ENCODE measurements around the gene SYPL1. TPM values are rescaled to one million over a fixed set of nuclear protein-coding genes. Genes with fewer than 3 reads are reported as not detected.
"Not testable (repeated sequence)": the region's sequence is repeated elsewhere in the genome, so short reads cannot be mapped to it uniquely, and the experiment has no call there.

The SYPL1 gene
- total RNA-seq (2014; rRNA removed) = 79.5 and 88.1 TPM in 2 replicates
- 74.4 TPM for polyA plus RNA-seq (2012)

DNA sequence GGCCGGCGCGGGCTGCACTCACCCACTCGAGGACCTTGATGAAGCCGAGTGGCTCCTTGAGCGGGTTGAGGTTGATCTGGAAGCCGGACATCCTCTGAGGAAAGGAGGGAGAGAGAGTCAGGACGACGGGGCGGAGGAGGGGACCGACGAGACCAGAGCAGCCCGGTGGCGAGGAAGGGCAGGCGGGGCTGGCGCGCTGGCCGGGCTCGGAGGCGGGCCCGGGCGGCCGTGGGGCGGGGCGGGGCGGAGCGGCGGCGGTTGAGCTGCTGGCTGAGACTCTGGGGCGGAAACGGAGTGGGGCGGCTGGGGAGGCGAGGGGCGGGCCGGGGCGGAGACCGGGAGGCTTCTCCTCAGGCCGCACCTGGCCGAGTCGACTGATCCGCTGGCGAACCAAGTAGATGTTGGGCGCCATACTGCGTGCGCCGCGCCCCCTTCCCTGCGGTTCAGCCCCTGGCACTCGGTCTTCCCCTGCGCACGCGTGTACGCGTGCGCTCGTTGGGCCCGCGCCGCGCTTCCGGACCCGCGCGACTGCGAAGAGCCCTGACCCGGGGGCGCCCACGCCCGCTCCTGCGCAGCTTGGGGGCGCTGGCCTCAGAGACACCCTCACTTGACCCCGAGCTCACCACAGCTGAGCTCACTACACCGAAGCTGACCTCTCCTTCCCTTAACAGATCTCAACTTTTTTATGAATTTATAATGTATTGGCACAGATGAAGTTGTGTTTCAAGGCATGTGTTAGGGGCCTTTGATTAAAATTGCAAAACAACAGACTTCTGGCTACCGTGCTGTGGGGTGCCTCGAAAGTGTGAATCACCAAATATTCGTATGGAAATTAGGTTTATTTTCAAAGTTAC, at the start of gene SYPL1:
TSS of gene SYPL1 (minus strand) at position 195 of the 854 bp plus-strand sequence. CDS start at position 91, 104 bp downstream.
- DNase-seq (ENCODE audit: low read depth) = peak; percentile 93

GRCh38 chr7:106155027-106155426, 42.9 kb upstream of the SYPL1 start:
- no peak for DNase-seq (ENCODE audit: low read depth)

DNA sequence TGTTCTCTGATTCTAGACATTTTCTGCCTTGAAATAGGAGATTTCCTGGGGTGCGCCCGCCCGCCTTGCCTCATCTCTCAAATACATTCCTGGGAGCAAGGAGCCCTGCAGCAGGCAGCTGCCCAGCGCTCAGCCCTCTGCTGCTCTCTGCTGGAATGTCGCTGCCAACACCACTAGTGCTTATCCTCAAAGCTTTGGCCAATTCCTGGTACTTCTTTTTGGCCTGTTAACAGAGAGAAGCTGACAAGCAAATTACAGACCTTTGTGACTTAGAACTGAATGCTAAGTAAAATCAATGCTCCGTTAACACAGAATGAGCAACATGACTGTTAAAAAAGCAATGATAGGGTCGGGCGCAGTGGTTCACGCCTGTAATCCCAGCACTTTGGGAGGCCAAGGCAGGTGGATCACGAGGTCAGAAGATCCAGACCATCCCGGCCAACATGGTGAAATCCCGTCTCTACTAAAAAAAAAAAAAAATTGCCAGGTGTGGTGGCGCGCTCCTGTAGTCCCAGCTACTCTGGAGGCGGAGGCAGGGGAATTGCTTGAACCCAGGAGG, 41.9 kb upstream of the SYPL1 start:
- DNase-seq (ENCODE audit: low read depth) = peak; percentile 82

DNA sequence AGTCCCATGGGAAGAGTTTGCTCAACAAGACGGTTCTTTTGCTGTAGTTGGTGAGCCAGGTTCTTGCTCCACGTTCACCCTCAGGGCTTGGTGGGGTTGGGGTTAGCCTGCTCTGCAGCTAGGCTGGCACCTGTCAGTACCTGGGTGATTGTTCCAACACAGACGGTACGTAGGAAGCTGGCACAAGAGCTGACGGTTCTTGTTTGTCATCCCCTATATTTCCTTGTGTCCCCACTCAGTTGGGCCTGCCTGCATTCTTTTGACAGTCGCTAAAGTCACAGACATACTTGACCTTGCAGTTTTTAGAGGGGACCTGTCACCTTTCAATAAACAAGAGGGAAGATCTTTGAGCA, 40.2 kb upstream of the SYPL1 start:
- no peak for DNase-seq (ENCODE audit: low read depth)

DNA sequence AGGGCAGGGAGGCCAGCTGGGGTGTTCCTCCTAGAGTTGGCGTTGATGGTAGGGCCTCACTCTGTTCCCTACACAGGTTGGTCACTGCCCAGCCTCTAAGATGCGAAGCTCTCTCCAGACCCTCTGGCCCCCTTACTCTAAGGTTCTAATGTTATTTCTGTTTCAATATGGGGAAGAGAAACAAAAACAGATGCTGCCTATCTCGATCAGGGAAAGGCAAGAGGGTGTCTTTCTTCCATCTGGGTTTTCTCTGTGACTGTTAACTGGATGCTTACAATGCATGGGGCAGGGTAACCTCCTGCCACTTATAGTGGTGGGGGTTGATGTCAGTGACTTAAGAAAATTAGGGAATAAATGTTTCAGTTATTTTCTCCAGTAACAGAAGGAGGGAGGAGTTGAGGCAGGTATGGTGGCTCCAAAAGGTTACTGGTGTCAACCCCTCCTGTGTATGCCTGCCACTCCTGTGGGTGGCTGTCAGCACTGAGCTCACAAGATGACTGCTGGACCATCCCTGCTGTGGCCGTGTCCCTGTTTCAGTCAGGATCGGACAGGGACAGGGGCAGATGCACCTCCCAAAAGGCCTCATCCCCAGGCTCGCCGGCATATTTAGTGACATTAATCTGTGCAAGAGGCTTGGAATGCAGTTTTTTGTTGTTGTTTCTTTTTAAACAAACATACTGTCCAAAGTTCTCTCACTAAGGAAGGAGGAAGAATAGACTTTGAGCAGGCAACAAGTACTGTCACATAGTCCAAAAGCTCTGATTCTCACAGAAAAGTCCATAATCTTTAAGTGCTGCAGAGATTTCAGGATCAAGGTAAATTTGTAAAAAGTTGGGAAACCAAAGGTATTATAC, 39.6 kb upstream of the SYPL1 start:
- DNase-seq (ENCODE audit: low read depth) = no peak

DNA sequence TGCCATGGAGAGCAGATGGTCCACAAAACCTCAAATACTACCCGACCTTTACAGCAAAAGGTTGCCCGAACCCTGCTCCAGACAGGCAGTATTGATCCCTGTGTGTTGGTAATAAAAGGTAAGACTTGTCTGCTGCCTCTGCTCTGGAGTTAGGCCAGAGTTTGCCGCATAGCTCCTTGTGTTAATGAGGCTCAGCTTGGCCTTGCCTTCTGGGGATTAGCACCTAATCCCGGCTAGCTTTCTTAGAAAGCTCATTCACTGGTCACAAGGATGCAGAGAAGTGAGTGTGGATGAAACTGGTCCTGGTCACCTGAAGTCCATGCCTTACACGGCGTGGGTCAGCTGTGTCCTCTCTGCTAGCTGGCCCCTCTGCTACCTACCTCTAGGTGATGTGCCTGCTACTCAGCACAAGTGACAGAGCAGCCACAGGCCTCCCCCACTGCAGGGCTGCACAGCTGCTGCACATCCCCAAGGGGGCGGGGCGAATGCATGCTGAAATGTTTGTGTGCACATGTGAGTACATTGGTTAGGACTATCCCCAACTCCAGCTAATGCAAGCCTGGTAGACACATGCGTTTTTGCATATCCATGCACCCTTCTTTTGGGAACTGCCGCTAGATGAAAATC, 31.7 kb upstream of the SYPL1 start:
- no peak for DNase-seq (ENCODE audit: low read depth)

DNA sequence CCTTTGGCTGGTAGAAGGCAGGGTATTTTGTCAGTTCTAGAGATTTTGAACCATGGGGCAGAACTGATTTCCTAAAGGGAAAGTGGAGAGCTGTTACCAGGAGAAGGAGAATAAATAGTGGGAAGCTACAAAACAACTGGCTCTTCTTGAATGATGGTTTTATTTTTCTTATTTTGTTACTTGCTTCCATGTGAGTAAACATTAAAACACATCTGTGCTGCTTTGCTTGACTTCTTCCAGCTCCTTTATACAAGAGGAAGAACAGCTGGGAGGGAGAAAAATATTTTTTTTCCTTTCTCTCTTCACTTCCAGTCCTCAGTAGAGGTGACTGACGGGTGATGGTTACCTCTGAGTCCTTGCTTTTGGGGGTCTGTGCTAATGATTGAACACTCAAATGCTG, 30.0 kb upstream of the SYPL1 start:
- no peak for DNase-seq (ENCODE audit: low read depth)

DNA sequence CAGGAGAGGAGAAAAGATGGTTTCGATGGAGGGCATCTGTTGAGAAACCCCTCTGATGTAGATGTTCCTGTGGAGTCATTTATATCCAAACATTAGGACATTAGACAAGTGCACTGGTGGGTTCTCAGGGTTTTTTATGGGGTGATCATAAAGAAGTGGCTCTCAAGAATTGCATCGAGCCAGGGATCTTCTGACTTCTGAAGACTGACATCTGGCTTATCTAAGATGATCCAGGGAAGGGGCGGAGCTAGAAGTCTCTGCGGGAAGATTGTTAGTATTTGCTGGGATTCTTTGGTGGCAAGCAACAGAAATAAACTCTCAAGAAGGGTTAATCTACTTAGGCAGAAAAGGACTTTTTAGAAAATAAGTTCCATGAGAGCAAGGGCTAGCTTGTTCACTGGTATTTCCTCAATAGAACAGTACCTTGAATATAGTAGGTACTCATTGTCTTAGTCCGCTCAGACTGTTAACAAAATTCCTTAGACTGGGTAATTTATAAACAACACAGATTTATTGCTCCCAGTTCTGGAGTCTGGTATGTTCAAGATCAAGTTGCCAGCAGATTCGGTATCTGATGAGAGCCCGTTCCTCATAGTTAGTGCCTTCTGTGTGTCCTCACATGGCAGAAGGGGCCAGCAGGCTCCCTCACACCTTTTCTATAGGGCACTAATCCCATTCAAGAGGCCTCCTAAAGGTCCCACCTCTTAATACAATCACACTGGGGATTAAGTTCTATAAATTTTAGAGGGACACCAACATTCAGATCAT, 28.5 kb upstream of the SYPL1 start:
- no peak for DNase-seq (ENCODE audit: low read depth)

- peak; percentile 81 for DNase-seq (ENCODE audit: low read depth)
These were observed 27.4 kb upstream of the SYPL1 start for GRCh38 chr7:106139265-106140251.

DNA sequence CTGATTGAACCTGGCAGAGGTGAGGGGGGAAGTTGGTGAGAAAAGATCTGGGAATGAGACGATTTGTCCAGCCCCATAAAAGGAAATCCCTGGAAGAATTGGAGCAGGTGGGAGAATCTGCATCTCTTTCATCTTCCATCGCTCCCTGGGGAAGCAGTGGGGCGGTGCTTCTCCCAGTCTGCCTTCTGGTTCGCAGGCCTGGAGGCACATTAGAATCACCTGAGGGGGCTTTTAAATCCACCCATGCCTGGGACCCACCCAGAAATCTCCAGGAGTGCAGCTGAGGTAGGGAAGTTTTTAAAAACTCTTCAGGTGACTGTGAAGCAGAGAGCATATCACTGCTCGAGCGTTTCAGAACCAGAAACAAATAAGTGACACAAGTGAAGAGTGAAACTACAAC, 26.7 kb upstream of the SYPL1 start:
- no peak for DNase-seq (ENCODE audit: low read depth)

GRCh38 chr7:106138181-106138580, 26.1 kb upstream of the SYPL1 start:
- DNase-seq (ENCODE audit: low read depth) = not testable (repeated sequence)

DNA sequence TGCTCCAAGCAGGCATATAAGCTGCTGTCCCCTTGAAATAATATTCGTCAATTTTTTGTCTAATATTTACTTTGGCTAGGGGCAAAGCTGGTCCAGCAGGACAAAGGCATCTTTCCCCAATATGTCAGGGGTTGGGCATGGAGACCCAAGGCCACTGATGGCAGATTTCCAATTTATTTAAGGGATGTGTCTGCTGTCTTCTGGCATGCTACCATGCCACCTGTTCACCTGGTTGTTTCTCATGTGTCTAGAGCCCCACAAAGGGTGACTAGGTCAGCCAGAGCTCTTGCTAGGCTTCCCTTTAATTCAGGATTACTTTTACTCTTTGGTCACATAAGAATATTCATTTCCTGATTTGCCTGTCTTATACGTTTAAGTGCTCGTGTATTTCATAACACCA, 22.1 kb upstream of the SYPL1 start:
- no peak for DNase-seq (ENCODE audit: low read depth)

GRCh38 chr7:106129291-106129690, 17.2 kb upstream of the SYPL1 start:
- no peak for DNase-seq (ENCODE audit: low read depth)

GRCh38 chr7:106128836-106129235, 16.7 kb upstream of the SYPL1 start:
- DNase-seq (ENCODE audit: low read depth) = peak; percentile 32

DNA sequence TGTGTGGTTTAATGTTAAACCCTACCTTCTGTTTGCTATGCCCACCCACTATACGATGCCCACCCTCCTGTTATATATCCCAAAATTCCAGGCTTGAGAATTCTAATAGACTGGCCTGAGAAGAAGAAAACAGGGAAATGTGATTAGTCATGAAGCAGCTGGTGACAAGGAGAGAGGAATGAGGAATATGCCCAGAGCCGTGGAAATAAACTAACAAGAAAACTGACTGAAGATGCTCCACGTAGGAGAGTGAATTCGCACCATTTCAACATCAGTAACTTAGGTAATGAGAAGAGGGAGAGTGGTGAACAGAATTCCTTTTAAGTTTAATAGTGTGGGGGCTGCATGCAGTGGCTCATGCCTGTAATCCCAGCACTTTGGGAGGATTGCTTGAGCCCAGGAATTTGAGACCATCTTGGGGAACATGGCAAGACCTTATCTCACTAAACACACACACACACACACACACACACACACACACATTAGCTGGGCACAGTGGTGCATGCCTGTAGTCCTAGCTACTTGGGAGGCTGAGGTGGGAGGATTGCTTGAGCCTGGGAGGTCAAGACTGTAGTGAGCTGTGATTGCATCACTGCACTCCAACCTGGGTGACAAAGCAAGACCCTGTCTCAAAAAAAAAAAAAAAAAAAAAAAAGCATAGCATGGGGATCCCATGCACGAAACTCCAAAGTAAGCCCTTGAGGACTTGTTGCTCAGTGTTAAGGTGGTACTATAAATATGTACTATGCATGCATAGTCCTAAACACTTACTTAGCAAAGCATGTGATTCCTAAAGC, 16.1 kb upstream of the SYPL1 start:
- DNase-seq (ENCODE audit: low read depth) = peak; percentile 63

GRCh38 chr7:106126170-106126938, 14.2 kb upstream of the SYPL1 start:
- DNase-seq (ENCODE audit: low read depth) = peak; percentile 83

- DNase-seq (ENCODE audit: low read depth) = no peak
These were observed 13.3 kb upstream of the SYPL1 start for GRCh38 chr7:106125417-106125816.

GRCh38 chr7:106124186-106124585, 12.1 kb upstream of the SYPL1 start:
- DNase-seq (ENCODE audit: low read depth) = no peak
